ENCODE data around the gene CDK2AP2. TPM values are rescaled to one million over a fixed set of nuclear protein-coding genes. Genes with fewer than 3 reads are reported as not detected.

Gene CDK2AP2
- total and polyA plus RNA-seq, 2 donors (not counting 3 experiments of a cell fraction or from before 2014, with no cell fraction given) = 81.2 to 143 TPM

DNA sequence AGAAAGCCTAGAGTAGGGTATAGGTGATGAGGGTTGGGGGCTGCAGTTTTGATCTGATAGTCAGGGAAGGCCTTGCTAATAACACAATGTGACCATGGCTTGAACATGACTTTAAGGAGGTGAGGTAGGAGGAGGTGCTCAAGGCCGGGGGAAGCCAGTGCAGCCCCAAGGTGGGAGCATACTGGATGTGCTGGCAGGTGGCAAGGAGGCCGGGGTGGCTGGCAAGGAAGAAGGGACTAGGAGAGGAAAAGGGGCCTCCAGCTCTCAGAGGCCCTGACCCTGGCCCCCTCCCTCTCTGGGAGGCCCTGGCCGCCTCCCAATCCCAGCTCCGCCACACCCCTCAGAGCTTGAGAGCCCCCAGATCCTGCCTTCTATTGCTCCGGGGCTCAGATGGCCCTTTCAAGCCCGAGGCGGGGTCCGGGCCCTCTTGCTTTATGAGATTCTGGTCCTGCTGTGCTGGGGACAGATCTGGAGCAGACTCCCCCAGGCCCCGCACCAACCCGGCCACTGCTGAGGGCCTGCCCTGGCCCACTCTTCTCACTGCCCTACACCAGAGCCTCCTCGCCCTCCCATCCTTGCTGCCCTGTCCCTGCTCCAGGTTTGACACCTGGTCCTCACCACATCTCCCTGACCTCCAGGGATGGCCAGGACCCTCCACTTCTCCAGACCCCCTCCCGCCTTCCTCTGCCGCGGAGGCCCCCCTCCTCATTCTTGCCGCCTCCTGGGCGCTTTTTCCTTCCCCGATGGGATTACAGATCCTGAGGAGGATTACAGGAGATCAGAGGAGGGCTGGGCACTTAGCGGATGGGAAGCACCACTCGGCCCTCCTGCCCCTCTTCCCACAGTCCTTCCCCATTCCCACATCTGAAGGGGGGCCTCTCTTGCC, 4.6 kb downstream of the CDK2AP2 start:
- no peaks in the 10 kb centered on the region for H3K27me3 ChIP-seq (ENCODE audit: control insufficient read depth in 2 of 2, insufficient read depth in 2 of 2, low read length in 2 of 2)
- peaks cover 32% of the 10 kb centered on the region for H3K4me1 ChIP-seq (ENCODE audit: control insufficient read depth, extremely low read depth, insufficient read depth, low read length)
- CTCF ChIA-PET = interaction anchor here (0.7 kb wide), 1 partner anchor 152 kb away, joined by 3 read pairs; no protein-coding TSS in a partner anchor
- TF ChIP-seq POLR2A (IDR thresholded peaks at IDR 0.05; ENCODE audit: low read depth, low read length) (no peak), EZH2 (IDR thresholded peaks at IDR 0.05; ENCODE audit: borderline replicate concordance, low read depth, low read length, severe bottlenecking) (no peak), JUN (IDR thresholded peaks at IDR 0.05; ENCODE audit: borderline replicate concordance, insufficient read depth, insufficient read length, low read depth) (no peak), MYC (IDR thresholded peaks at IDR 0.05; ENCODE audit: low read depth, low read length) (no peak), POLR2AphosphoS5 (IDR thresholded peaks at IDR 0.05; ENCODE audit: insufficient read depth, low read depth, low read length) (no peak), GATA2 (IDR thresholded peaks at IDR 0.05; ENCODE audit: insufficient read depth, insufficient read length, low read depth, low read length) (no peak), FOS (IDR thresholded peaks at IDR 0.05; ENCODE audit: borderline replicate concordance, insufficient read depth, low read length) (no peak)
- TF ChIP-seq, protein P1, sequence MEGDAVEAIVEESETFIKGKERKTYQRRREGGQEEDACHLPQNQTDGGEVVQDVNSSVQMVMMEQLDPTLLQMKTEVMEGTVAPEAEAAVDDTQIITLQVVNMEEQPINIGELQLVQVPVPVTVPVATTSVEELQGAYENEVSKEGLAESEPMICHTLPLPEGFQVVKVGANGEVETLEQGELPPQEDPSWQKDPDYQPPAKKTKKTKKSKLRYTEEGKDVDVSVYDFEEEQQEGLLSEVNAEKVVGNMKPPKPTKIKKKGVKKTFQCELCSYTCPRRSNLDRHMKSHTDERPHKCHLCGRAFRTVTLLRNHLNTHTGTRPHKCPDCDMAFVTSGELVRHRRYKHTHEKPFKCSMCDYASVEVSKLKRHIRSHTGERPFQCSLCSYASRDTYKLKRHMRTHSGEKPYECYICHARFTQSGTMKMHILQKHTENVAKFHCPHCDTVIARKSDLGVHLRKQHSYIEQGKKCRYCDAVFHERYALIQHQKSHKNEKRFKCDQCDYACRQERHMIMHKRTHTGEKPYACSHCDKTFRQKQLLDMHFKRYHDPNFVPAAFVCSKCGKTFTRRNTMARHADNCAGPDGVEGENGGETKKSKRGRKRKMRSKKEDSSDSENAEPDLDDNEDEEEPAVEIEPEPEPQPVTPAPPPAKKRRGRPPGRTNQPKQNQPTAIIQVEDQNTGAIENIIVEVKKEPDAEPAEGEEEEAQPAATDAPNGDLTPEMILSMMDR (IDR thresholded peaks at IDR 0.05; ENCODE audit: extremely low read depth in 1 of 2, insufficient read depth in 1 of 2, low read depth in 1 of 2, low read length in 2 of 2) = no peak
- TF ChIP-seq, protein P2, sequence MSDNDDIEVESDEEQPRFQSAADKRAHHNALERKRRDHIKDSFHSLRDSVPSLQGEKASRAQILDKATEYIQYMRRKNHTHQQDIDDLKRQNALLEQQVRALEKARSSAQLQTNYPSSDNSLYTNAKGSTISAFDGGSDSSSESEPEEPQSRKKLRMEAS (IDR thresholded peaks at IDR 0.05; ENCODE audit: insufficient read depth, insufficient read length) = no peak
- POLR2A ChIA-PET = no interaction called here
- H2AFZ ChIP-seq (ENCODE audit: low read depth, low read length) = no peak overlapping the region
- H4K20me1 ChIP-seq (replicated peaks; ENCODE audit: control insufficient read depth, extremely low read depth, insufficient read depth, low read length) = no peaks in the 10 kb centered on the region
- dilution Hi-C loops (cut with MboI; ENCODE audit: extremely low pct_ligation_motif_present, low sequenced_read_pairs) = no loop called here
- H3K9ac ChIP-seq (replicated peaks; ENCODE audit: extremely low read depth, insufficient read depth, low read length) = no peak overlapping the region
- no TSS peak for BruUV-seq (replicated peaks)
- H3K4me2 ChIP-seq (ENCODE audit: insufficient read depth, low read length) = peak overlapping the region; percentile 62
- intact Hi-C loops (cut with micrococcal nuclease) = loop anchor here (2.0 to 10.0 kb wide), 2 partner anchors 61 to 239 kb away; partner anchors contain the start of genes CORO1B and GRK2
- no peaks in the 10 kb centered on the region for H3K9me1 ChIP-seq (replicated peaks; ENCODE audit: control insufficient read depth, extremely low read depth, insufficient read depth, low read length)
- H3K36me3 ChIP-seq (ENCODE audit: control insufficient read depth in 2 of 2, extremely low read depth in 1 of 2, insufficient read depth in 2 of 2, low read length in 2 of 2) = peaks cover 0 to 4% of the 10 kb centered on the region in 2 experiments
- no peak overlapping the region for H3K27ac ChIP-seq (ENCODE audit: insufficient read depth, low read depth, low read length)
- FAIRE-seq = no peak
- H3K4me3 ChIP-seq (replicated peaks in 1 of 3; ENCODE audit: insufficient read depth in 1 of 3, low read depth in 1 of 3, low read length in 3 of 3) = peak overlapping the region in 1 of 3 experiments; percentile 43
- H3K9me3 ChIP-seq (replicated peaks; ENCODE audit: control insufficient read depth, insufficient read depth, low read length) = no peaks in the 10 kb centered on the region
- DNase-seq (ENCODE audit: low read depth, low spot score) = no peak
- peaks cover 11% of the 10 kb centered on the region for H3K79me2 ChIP-seq (ENCODE audit: control insufficient read depth, insufficient read depth, low read length)

Measured in endothelial cell of umbilical vein (primary cell).